HG03342 (cell line): ENCODE measurements around the gene PEMT.
A peak's percentile ranks its signal among the peaks of the same experiment; 100 is the strongest.
"Not testable (repeated sequence)": the region's sequence is repeated elsewhere in the genome, so short reads cannot be mapped to it uniquely, and the experiment has no call there.

ENCODE experiments used
- ATAC-seq: cut with Tn5 transposase; IDR thresholded peaks from one replicate; pipeline ENCODE4 v1.9.1; 2021; ENCODE audit warnings: mild to moderate bottlenecking, moderate library complexity; ENCODE audit not compliant: unreplicated experiment

Gene PEMT

GRCh38 chr17:17591355-17592298 lies at the start of gene PEMT:
Gene PEMT, minus strand, starts transcription at chr17:17591708. Its CDS starts 82 bp downstream, at chr17:17591626.
- peak; percentile 93 for ATAC-seq

- not testable (repeated sequence) for ATAC-seq
Measured at GRCh38 chr17:17639661-17640270, 48.3 kb upstream of the PEMT start.

- no peak for ATAC-seq
Measured at GRCh38 chr17:17638467-17638866, 47.0 kb upstream of the PEMT start.

GRCh38 chr17:17636272-17636885 lies 44.9 kb upstream of the PEMT start:
- ATAC-seq, result no peak

- ATAC-seq, result not testable (repeated sequence)
Measured at GRCh38 chr17:17635537-17636271, 44.2 kb upstream of the PEMT start.

GRCh38 chr17:17635126-17635525 lies 43.6 kb upstream of the PEMT start:
- ATAC-seq, result no peak

- ATAC-seq, result no peak
Measured at GRCh38 chr17:17633310-17633709, 41.8 kb upstream of the PEMT start.

GRCh38 chr17:17632690-17633089 lies 41.2 kb upstream of the PEMT start:
- not testable (repeated sequence) for ATAC-seq

GRCh38 chr17:17628388-17629008 lies 37.0 kb upstream of the PEMT start:
- ATAC-seq, result no peak

GRCh38 chr17:17626840-17627239 lies 35.3 kb upstream of the PEMT start:
- ATAC-seq, result no peak

- ATAC-seq, result no peak
Measured at GRCh38 chr17:17626151-17626805, 34.8 kb upstream of the PEMT start.

GRCh38 chr17:17624741-17625140 lies 33.2 kb upstream of the PEMT start:
- no peak for ATAC-seq

- no peak for ATAC-seq
Measured at GRCh38 chr17:17623904-17624303, 32.4 kb upstream of the PEMT start.

GRCh38 chr17:17621254-17621653 lies 29.7 kb upstream of the PEMT start:
- ATAC-seq, result no peak

GRCh38 chr17:17613708-17614114 lies 22.2 kb upstream of the PEMT start:
- ATAC-seq, result peak; percentile 61

- no peak for ATAC-seq
Measured at GRCh38 chr17:17612085-17613022, 20.8 kb upstream of the PEMT start.

GRCh38 chr17:17609121-17609520 lies 17.6 kb upstream of the PEMT start:
- no peak for ATAC-seq

GRCh38 chr17:17606416-17607000 lies 15.0 kb upstream of the PEMT start:
- ATAC-seq, result no peak

GRCh38 chr17:17605729-17606088 lies 14.2 kb upstream of the PEMT start:
- ATAC-seq, result no peak
